Lung (tissue), 12 donors: ENCODE measurements around the gene GUCY2C. TPM values are rescaled to one million over a fixed set of nuclear protein-coding genes. Genes with fewer than 3 reads are reported as not detected.

Source experiments
- ATAC-seq: fragments of 200-7000 bp; cut with Tn5 transposase; one replicate; pipeline ENCODE4 v1.9.1; 2020; ENCODE audit warnings: moderate number of reproducible peaks; ENCODE audit not compliant: insufficient read depth, low FRiP score
- DNase-seq, 3 donors: peaks; one replicate each; pipeline ENCODE4 v3.0.0-alpha.2; 2013 to 2017
- H3K27ac ChIP-seq, 2 donors: one replicate each; pipeline ENCODE4 v1.5.1; 2013; ENCODE audit warnings: mild to moderate bottlenecking in 2 of 2, moderate library complexity in 2 of 2, control low read depth in 1 of 2, inconsistent platforms in 1 of 2, low read depth in 1 of 2, low read length in 1 of 2
- H3K27me3 ChIP-seq, 3 donors: one replicate each; pipeline ENCODE4 v1.5.1; 2013; ENCODE audit warnings: low read length in 2 of 3; ENCODE audit not compliant: control insufficient read depth in 3 of 3, insufficient read depth in 3 of 3
- H3K36me3 ChIP-seq, 4 donors: one replicate each; pipeline ENCODE4 v1.5.1; 2013; ENCODE audit warnings: low read length in 4 of 4, mild to moderate bottlenecking in 1 of 4, moderate library complexity in 1 of 4; ENCODE audit not compliant: control insufficient read depth in 4 of 4, insufficient read depth in 4 of 4
- H3K4me1 ChIP-seq, 5 donors: one replicate each; pipeline ENCODE4 v1.5.1; 2013; ENCODE audit warnings: low read length in 5 of 5, mild to moderate bottlenecking in 2 of 5, moderate library complexity in 1 of 5; ENCODE audit not compliant: control insufficient read depth in 5 of 5, insufficient read depth in 5 of 5
- H3K4me3 ChIP-seq: one replicate; pipeline ENCODE4 v1.5.1; 2013; ENCODE audit warnings: mild to moderate bottlenecking, control low read depth, moderate library complexity
- H3K9ac ChIP-seq, 2 donors: one replicate each; pipeline ENCODE4 v1.5.1; 2013; ENCODE audit warnings: low read length in 2 of 2, control low read depth in 1 of 2; ENCODE audit not compliant: insufficient read depth in 1 of 2
- H3K9me3 ChIP-seq, 4 donors: one replicate each; pipeline ENCODE4 v1.5.1; 2013; ENCODE audit warnings: low read length in 3 of 4, mild to moderate bottlenecking in 1 of 4, moderate library complexity in 1 of 4; ENCODE audit not compliant: control insufficient read depth in 4 of 4, insufficient read depth in 3 of 4
- CTCF ChIP-seq: IDR thresholded peaks from 2 replicates; pipeline ENCODE4 v1.5.1; 2012; ENCODE audit warnings: mild to moderate bottlenecking; ENCODE audit errors: control extremely low read depth, extremely low read depth
- WGBS, 2 donors: extraction: QIAGEN DNeasy Blood & Tissue Kit; methylation state at CpG; one replicate each; pipeline ENCODE4 v1.1.7; 2013; 5-methylcytosine and 5-hydroxymethylcytosine counted together
- polyA plus RNA-seq, 2 donors: library from polyadenylated mRNA; stranded (reverse); fragments of 200-250 nt; gene quantifications; one replicate each; pipeline ENCODE4 v1.2.1, GENCODE V29; 2013
- total RNA-seq, 2 donors: library from RNA; depleted of rRNA in 1 of 2; stranded (reverse); fragments of >200 nt in 1 of 2; gene quantifications; one replicate each; pipeline ENCODE4 v1.2.1, GENCODE V29; 2014 to 2021
- donor health status: control.
- donor health status: control.
- donor health status: Bipolar disorder and iron deficiency.
- donor health status: healthy.
- donor health status: DM: yes; HTN: yes; CAD: no.

GUCY2C gene
- total and polyA plus RNA-seq, 4 donors, result 0.02 TPM; not detected in 3

GRCh38 chr12:14665354-14666348 lies 30.7 kb downstream of the GUCY2C start:
- no peaks in the 10 kb centered on the region for H3K9me3 ChIP-seq
- no peak overlapping the region for H3K9ac ChIP-seq
- H3K27ac ChIP-seq, result no peak overlapping the region
- ATAC-seq (no peak), DNase-seq (no peak)
- no peak for TF ChIP-seq CTCF
- H3K4me1 ChIP-seq, result no peaks in the 10 kb centered on the region
- no peaks in the 10 kb centered on the region for H3K36me3 ChIP-seq
- no peak overlapping the region for H3K4me3 ChIP-seq
- H3K27me3 ChIP-seq, result no peaks in the 10 kb centered on the region
- 90% methylated on average over 23 of the region's 23 CpGs for WGBS, 2 donors

GRCh38 chr12:14664434-14665023 lies 31.9 kb downstream of the GUCY2C start:
- 67 to 69% methylated on average over 7 of the region's 7 CpGs for WGBS, 2 donors
- ATAC-seq, result peak; percentile 62
- peak in 2 of 3 donors; percentile 47 to 59 for DNase-seq

GRCh38 chr12:14663002-14663401 lies 33.4 kb downstream of the GUCY2C start:
- no peaks in the 10 kb centered on the region for H3K27me3 ChIP-seq
- DNase-seq (no peak), ATAC-seq (no peak)
- no peak overlapping the region for H3K4me3 ChIP-seq
- no peaks in the 10 kb centered on the region for H3K4me1 ChIP-seq
- TF ChIP-seq CTCF, result no peak
- no peaks in the 10 kb centered on the region for H3K9me3 ChIP-seq
- H3K36me3 ChIP-seq, result no peaks in the 10 kb centered on the region
- 95 to 98% methylated on average over 5 of the region's 5 CpGs for WGBS, 2 donors
- no peak overlapping the region for H3K9ac ChIP-seq
- H3K27ac ChIP-seq, result no peak overlapping the region

More at GRCh38 chr12:14664434-14665023, 31.9 kb downstream of the GUCY2C start:
- Histone ChIP-seq H3K4me1 (no peaks in the 10 kb centered on the region), H3K27ac (no peak overlapping the region), H3K27me3 (no peaks in the 10 kb centered on the region), H3K9ac (no peak overlapping the region), H3K36me3 (no peaks in the 10 kb centered on the region), H3K9me3 (no peaks in the 10 kb centered on the region), H3K4me3 (no peak overlapping the region)
- peak; percentile 52 for TF ChIP-seq CTCF
